ENCODE measurements around the gene ATP11B. TPM values are rescaled to one million over a fixed set of nuclear protein-coding genes. Genes with fewer than 3 reads are reported as not detected.

ATP11B gene
- total RNA-seq, 2 experiments from 2014 or later = 85.7 to 95.3 TPM

DNA sequence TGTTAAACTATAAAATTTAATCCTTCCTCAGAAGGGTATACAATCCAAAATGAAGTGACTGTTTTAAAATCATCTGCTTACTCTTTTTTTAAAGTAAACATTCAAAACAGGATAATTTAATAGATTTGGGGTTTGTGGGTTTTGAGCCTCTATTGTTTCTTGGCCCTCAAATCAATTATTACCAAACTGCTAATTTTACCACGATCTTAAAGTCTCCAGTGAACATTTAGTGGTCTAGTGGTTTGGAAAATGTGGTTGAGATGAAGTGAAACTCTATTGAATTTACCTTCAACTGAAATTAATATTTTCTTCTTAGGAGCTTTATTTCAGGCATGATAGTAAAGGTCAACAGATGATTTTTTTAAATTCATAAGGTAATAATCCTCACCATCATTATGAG is 11.2 kb upstream of the ATP11B start:
- Mint-ChIP-seq H3K36me3 (ENCODE audit: low read depth) (no peaks in the 10 kb centered on the region), H3K27ac (no peak overlapping the region), H3K9me3 (no peaks in the 10 kb centered on the region), H3K27me3 (peaks cover 9% of the 10 kb centered on the region), H3K4me1 (ENCODE audit: low read depth) (peaks cover 6% of the 10 kb centered on the region), H3K4me3 (no peak overlapping the region)
- intact Hi-C loops (cut with micrococcal nuclease) = no loop called here
- ATAC-seq (no peak), DNase-seq (no peak)
- CTCF ChIA-PET = no interaction called here
- POLR2A ChIA-PET = no interaction called here
- TF ChIP-seq, protein P1, sequence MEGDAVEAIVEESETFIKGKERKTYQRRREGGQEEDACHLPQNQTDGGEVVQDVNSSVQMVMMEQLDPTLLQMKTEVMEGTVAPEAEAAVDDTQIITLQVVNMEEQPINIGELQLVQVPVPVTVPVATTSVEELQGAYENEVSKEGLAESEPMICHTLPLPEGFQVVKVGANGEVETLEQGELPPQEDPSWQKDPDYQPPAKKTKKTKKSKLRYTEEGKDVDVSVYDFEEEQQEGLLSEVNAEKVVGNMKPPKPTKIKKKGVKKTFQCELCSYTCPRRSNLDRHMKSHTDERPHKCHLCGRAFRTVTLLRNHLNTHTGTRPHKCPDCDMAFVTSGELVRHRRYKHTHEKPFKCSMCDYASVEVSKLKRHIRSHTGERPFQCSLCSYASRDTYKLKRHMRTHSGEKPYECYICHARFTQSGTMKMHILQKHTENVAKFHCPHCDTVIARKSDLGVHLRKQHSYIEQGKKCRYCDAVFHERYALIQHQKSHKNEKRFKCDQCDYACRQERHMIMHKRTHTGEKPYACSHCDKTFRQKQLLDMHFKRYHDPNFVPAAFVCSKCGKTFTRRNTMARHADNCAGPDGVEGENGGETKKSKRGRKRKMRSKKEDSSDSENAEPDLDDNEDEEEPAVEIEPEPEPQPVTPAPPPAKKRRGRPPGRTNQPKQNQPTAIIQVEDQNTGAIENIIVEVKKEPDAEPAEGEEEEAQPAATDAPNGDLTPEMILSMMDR (IDR thresholded peaks at IDR 0.05) = no peak

DNA sequence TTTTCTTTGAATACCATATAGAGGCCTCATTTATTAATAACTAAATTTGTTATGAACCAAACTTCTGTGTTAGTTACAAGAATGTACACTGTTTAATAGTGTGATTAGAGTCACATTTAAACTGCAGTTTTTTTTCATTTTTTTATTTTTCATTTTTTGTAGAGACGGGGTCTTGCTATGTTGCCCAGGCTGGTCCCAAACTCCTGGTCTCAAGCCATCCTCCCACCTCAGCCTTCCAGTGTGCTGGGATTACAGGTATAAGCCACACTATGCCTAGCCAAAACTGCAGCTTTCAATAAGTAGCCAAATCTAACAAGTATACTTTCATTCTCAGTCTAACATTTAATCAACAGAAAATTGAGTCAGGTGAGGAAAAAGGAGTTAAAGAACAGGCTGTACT is 10.2 kb upstream of the ATP11B start:
- Mint-ChIP-seq H3K36me3 (ENCODE audit: low read depth) (no peaks in the 10 kb centered on the region), H3K27ac (no peak overlapping the region), H3K4me3 (no peak overlapping the region), H3K4me1 (ENCODE audit: low read depth) (peaks cover 6% of the 10 kb centered on the region), H3K9me3 (no peaks in the 10 kb centered on the region), H3K27me3 (peaks cover 13% of the 10 kb centered on the region)
- intact Hi-C loops (cut with micrococcal nuclease) = no loop called here
- DNase-seq (no peak), ATAC-seq (no peak)
- TF ChIP-seq, protein P1 (IDR thresholded peaks at IDR 0.05) = no peak
- CTCF ChIA-PET = no interaction called here
- POLR2A ChIA-PET = no interaction called here

DNA sequence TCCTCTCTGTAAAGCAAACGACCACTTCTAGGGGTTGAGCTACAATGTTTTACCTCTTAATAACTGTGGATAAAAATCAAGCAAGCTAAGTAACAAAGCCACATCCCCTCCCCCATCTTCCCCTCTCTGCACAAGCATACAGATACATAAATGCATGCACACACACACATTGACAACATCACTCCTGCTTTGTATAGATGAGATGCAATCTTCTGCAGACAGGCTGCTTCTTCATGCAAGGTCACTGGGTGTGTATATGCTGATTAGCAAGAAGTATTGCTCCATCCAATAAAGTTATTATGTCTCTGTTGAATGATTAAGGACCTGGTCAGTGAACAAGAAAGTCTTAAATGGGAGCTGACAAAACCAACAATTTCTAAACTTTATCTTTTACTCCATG is 8.8 kb upstream of the ATP11B start:
- no peaks in the 10 kb centered on the region for H3K9me3 Mint-ChIP-seq
- H3K4me3 Mint-ChIP-seq = no peak overlapping the region
- intact Hi-C loops (cut with micrococcal nuclease) = no loop called here
- ATAC-seq (no peak), DNase-seq (no peak)
- H3K27ac Mint-ChIP-seq = no peak overlapping the region
- peaks cover 6% of the 10 kb centered on the region for H3K4me1 Mint-ChIP-seq (ENCODE audit: low read depth)
- CTCF ChIA-PET = no interaction called here
- TF ChIP-seq, protein P1 (IDR thresholded peaks at IDR 0.05) = no peak
- H3K36me3 Mint-ChIP-seq (ENCODE audit: low read depth) = no peaks in the 10 kb centered on the region
- H3K27me3 Mint-ChIP-seq = peaks cover 15% of the 10 kb centered on the region
- POLR2A ChIA-PET = no interaction called here

DNA sequence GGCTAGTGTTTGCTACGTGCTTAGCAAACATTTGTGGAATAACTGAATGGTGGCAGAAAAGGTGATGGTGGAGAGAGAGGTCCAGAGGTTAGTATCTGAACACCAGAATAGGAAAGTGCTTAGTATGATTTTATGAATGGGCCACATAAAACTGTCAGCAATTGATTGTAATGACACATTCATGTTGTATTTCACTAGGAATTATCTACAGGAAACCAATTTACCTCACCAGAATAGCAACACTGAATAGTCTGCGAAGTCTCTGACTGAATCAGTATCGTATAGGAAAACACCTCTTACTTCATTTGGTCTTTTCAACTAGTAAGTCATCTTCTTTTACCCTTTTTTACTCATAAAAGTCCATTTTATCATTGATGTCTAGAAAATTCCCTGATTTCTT is 8.2 kb upstream of the ATP11B start:
- intact Hi-C loops (cut with micrococcal nuclease) = no loop called here
- no peak overlapping the region for H3K4me3 Mint-ChIP-seq
- H3K4me1 Mint-ChIP-seq (ENCODE audit: low read depth) = peaks cover 6% of the 10 kb centered on the region
- H3K27ac Mint-ChIP-seq = no peak overlapping the region
- H3K27me3 Mint-ChIP-seq = peaks cover 15% of the 10 kb centered on the region
- ChIA-PET POLR2A (no interaction called here), CTCF (no interaction called here)
- no peak for DNase-seq
- ATAC-seq = no peak
- no peaks in the 10 kb centered on the region for H3K36me3 Mint-ChIP-seq (ENCODE audit: low read depth)
- TF ChIP-seq, protein P1 (IDR thresholded peaks at IDR 0.05) = no peak
- no peaks in the 10 kb centered on the region for H3K9me3 Mint-ChIP-seq

DNA sequence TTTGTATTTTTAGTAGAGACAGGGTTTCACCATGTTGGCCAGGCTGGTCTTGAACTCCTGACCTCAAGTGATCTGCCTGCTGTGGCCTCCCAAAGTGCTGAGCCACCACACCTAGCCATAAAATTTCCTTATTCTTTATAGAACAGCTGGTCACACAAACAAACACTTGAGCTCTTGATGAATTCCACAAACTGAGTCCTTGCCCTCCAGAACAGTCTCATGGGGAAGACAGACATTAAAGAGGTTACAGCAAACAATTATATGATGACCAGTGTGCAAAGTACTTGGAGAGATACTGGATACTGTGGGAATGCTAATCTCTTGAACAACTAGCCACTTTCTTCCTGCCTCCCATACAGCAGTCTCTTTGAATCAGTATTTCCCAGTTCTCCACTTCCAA is 7.5 kb upstream of the ATP11B start:
- Mint-ChIP-seq H3K4me3 (no peak overlapping the region), H3K27me3 (peaks cover 15% of the 10 kb centered on the region), H3K9me3 (no peaks in the 10 kb centered on the region), H3K36me3 (ENCODE audit: low read depth) (no peaks in the 10 kb centered on the region), H3K4me1 (ENCODE audit: low read depth) (peaks cover 6% of the 10 kb centered on the region), H3K27ac (no peak overlapping the region)
- ChIA-PET POLR2A (no interaction called here), CTCF (no interaction called here)
- intact Hi-C loops (cut with micrococcal nuclease) = no loop called here
- DNase-seq (no peak), ATAC-seq (no peak)
- TF ChIP-seq, protein P1 (IDR thresholded peaks at IDR 0.05) = no peak
